ENCODE measurements around the gene DNM3. TPM values are rescaled to one million over a fixed set of nuclear protein-coding genes. Genes with fewer than 3 reads are reported as not detected.
A peak's percentile ranks its signal among the peaks of the same experiment; 100 is the strongest.

The DNM3 gene
- total and polyA plus RNA-seq, 2 experiments from 2014 or later: 5.2 to 12.2 TPM

- no peak for TF ChIP-seq CTCF (conservative IDR thresholded peaks at IDR 0.05; ENCODE audit: low read depth in 2 of 2)
- TF ChIP-seq ETS1 (IDR thresholded peaks at IDR 0.05): no peak
- no peak for TF ChIP-seq POLR2AphosphoS5 (IDR thresholded peaks at IDR 0.05; ENCODE audit: low read depth)
Measured at GRCh38 chr1:172359491-172359999, 518.2 kb downstream of the DNM3 start (continued).

GRCh38 chr1:172360511-172360910, 519.2 kb downstream of the DNM3 start:
- DNase-seq (ENCODE audit: low spot score) (peak; percentile 91), ATAC-seq (peak; percentile 96)
- peak overlapping the region; percentile 29 for H3K4me3 ChIP-seq
- no peaks in the 10 kb centered on the region for H3K27me3 ChIP-seq (ENCODE audit: insufficient read depth)
- 0 out of 2 replicates have a peak, but pooled peaks cover 3% of the 10 kb centered on the region for H3F3A ChIP-seq (replicated peaks; ENCODE audit: low read depth)
- H3K36me3 ChIP-seq (ENCODE audit: insufficient read depth): no peaks in the 10 kb centered on the region
- Mint-ChIP-seq H3K4me3 (peak overlapping the region; percentile 40; the same call in 1 of the 3 replicates), H3K27ac (peak overlapping the region; percentile 17; the same call in 1 of the 2 replicates), H3K9me3 (no peaks in the 10 kb centered on the region; the same call in 2 of the 3 replicates), H3K4me1 (peaks cover 31% of the 10 kb centered on the region), H3K27me3 (ENCODE audit: insufficient read depth, low read depth, poor library complexity) (peaks cover 3% of the 10 kb centered on the region), H3K36me3 (ENCODE audit: low read depth) (no peaks in the 10 kb centered on the region)
- H4K20me1 ChIP-seq (replicated peaks; ENCODE audit: insufficient read depth): no peaks in the 10 kb centered on the region
- no peaks in the 10 kb centered on the region for H3K79me2 ChIP-seq (replicated peaks; ENCODE audit: insufficient read depth)
- H3K9me2 ChIP-seq (ENCODE audit: insufficient read depth): peaks cover 8% of the 10 kb centered on the region; the same call in 1 of the 2 replicates
- peaks cover 55% of the 10 kb centered on the region for H3K4me1 ChIP-seq (ENCODE audit: insufficient read depth)
- H3K4me2 ChIP-seq: peak overlapping the region; percentile 63
- H2AFZ ChIP-seq: no peak overlapping the region
- no peak for TF ChIP-seq ETS1 (IDR thresholded peaks at IDR 0.05)
- TF ChIP-seq NANOG (IDR thresholded peaks at IDR 0.05; ENCODE audit: borderline replicate concordance): peak; percentile 69
- TF ChIP-seq EZH2 (IDR thresholded peaks at IDR 0.05; ENCODE audit: low read depth, unreplicated experiment): no peak
- peak overlapping the region; percentile 92 for H3K27ac ChIP-seq (ENCODE audit: low read depth)

GRCh38 chr1:172360985-172361384, 519.7 kb downstream of the DNM3 start:
- no peaks in the 10 kb centered on the region for H3K36me3 ChIP-seq (ENCODE audit: insufficient read depth)
- peak overlapping the region; percentile 29 for H3K4me3 ChIP-seq
- H2AFZ ChIP-seq: no peak overlapping the region
- H3K9me2 ChIP-seq (ENCODE audit: insufficient read depth): peaks cover 8% of the 10 kb centered on the region; the same call in 1 of the 2 replicates
- peak overlapping the region; percentile 92 for H3K27ac ChIP-seq (ENCODE audit: low read depth)
- Mint-ChIP-seq H3K27me3 (ENCODE audit: insufficient read depth, low read depth, poor library complexity) (peaks cover 3% of the 10 kb centered on the region), H3K27ac (peak overlapping the region; percentile 25; the same call in 1 of the 2 replicates), H3K4me1 (peaks cover 31% of the 10 kb centered on the region), H3K9me3 (no peaks in the 10 kb centered on the region; the same call in 2 of the 3 replicates), H3K36me3 (ENCODE audit: low read depth) (no peaks in the 10 kb centered on the region), H3K4me3 (no peak overlapping the region)
- peaks cover 55% of the 10 kb centered on the region for H3K4me1 ChIP-seq (ENCODE audit: insufficient read depth)
- H3F3A ChIP-seq (replicated peaks; ENCODE audit: low read depth): 0 out of 2 replicates have a peak, but pooled peaks cover 3% of the 10 kb centered on the region
- H3K79me2 ChIP-seq (replicated peaks; ENCODE audit: insufficient read depth): no peaks in the 10 kb centered on the region
- H3K4me2 ChIP-seq: peak overlapping the region; percentile 63
- DNase-seq (ENCODE audit: low spot score) (peak; percentile 39), ATAC-seq (peak; percentile 49)
- no peaks in the 10 kb centered on the region for H4K20me1 ChIP-seq (replicated peaks; ENCODE audit: insufficient read depth)
- H3K27me3 ChIP-seq (ENCODE audit: insufficient read depth): no peaks in the 10 kb centered on the region
- TF ChIP-seq REST (IDR thresholded peaks at IDR 0.05; ENCODE audit: unreplicated experiment) (no peak), EZH2 (IDR thresholded peaks at IDR 0.05; ENCODE audit: low read depth, unreplicated experiment) (no peak), CREB1 (CRISPR knock-in tag; IDR thresholded peaks at IDR 0.05; ENCODE audit: low read depth) (no peak), JUNB (IDR thresholded peaks at IDR 0.05; ENCODE audit: unreplicated experiment) (no peak), ZNF114 (CRISPR knock-in tag; IDR thresholded peaks at IDR 0.05) (no peak), ZNF331 (CRISPR knock-in tag; IDR thresholded peaks at IDR 0.05; ENCODE audit: low read depth) (no peak)
